K562 (cell line): ENCODE results near the gene CGGBP1. TPM values are rescaled to one million over a fixed set of nuclear protein-coding genes. Genes with fewer than 3 reads are reported as not detected.

Source experiments
- ATAC-seq: fragments of 200-7000 bp; cut with Tn5 transposase; 3 replicates; pipeline ENCODE4 v1.9.1; 2020; ENCODE audit warnings: moderate library complexity
- BruUV-seq: library from RNA; stranded (reverse); fragments of 400-500 nt; replicated peaks from 2 replicates; lab custom pipeline; 2021; lab: Mats Ljungman, UMichigan
- CTCF ChIA-PET: fragments of 300-600 bp; formaldehyde crosslinking; extraction: SDS; loops from one replicate; lab custom pipeline; 2021; ENCODE audit warnings: low intra/inter-chr PET ratio; lab: Yijun Ruan, JAX
- POLR2A ChIA-PET: fragments of 300-600, 350-650 bp; sonication (Branson Sonifier 250); formaldehyde crosslinking; extraction: SDS; loops from one replicate; lab custom pipeline; 2021; ENCODE audit warnings: antibody characterized with exemption, inconsistent platforms; lab: Yijun Ruan, JAX
- DNase-seq, 4 experiments: peaks; one replicate each; pipeline versions ENCODE4 v3.0.0 to v3.0.0-alpha.2; 2011 to 2018; ENCODE audit warnings: low spot score in 3 of 4, mixed read lengths in 3 of 4; ENCODE audit errors: extremely low read depth in 1 of 4
- FAIRE-seq: peaks from 2 replicates; lab custom pipeline; 2011; peaks lifted over from hg19 to GRCh38; lab: Jason Lieb, UNC
- H2AFZ ChIP-seq: 2 replicates; pipeline ENCODE4 v1.6.0; 2011; ENCODE audit warnings: low read depth, low read length, control low read depth, inconsistent platforms
- H3K27ac ChIP-seq: fragments of 200-600 bp; 3 replicates; pipeline ENCODE4 v1.8.0; 2011; ENCODE audit warnings: low read depth, mild to moderate bottlenecking, control low read depth, inconsistent platforms, low read length, moderate library complexity, mixed read lengths; ENCODE audit errors: extremely low read depth
- H3K27me3 ChIP-seq, 2 experiments: fragments of 300-600 bp in 1 of 2; 2 replicates in 1 of 2; 3 replicates in 1 of 2; pipeline versions ENCODE4 v1.6.0 to v1.8.0; 2011; ENCODE audit warnings: inconsistent platforms in 2 of 2, low read length in 2 of 2, mild to moderate bottlenecking in 1 of 2, mixed read lengths in 1 of 2, moderate library complexity in 1 of 2; ENCODE audit not compliant: control insufficient read depth in 2 of 2, insufficient read depth in 2 of 2
- H3K36me3 ChIP-seq: fragments of 300-600 bp; 3 replicates; pipeline ENCODE4 v1.8.0; 2011; ENCODE audit warnings: mild to moderate bottlenecking, low read length, inconsistent platforms; ENCODE audit not compliant: control insufficient read depth, insufficient read depth
- H3K4me1 ChIP-seq, 2 experiments: fragments of 200-600 bp in 1 of 2; replicated peaks in 1 of 2; 2 replicates in 1 of 2; 3 replicates in 1 of 2; pipeline versions ENCODE4 v1.5.1 to v1.8.0; 2011; ENCODE audit warnings: inconsistent platforms in 2 of 2, low read length in 2 of 2, mild to moderate bottlenecking in 1 of 2, mixed read lengths in 1 of 2, moderate library complexity in 1 of 2; ENCODE audit not compliant: control insufficient read depth in 2 of 2, insufficient read depth in 2 of 2
- H3K4me2 ChIP-seq: 2 replicates; pipeline ENCODE4 v1.6.1; 2011; ENCODE audit warnings: low read length, control low read depth, inconsistent platforms, mixed read lengths; ENCODE audit not compliant: insufficient read depth
- H3K4me3 ChIP-seq: fragments of 200-600 bp; sonication (generic), shearing (Covaris generic); 2 replicates; pipeline ENCODE4 v1.5.1; 2016; ENCODE audit warnings: control low read depth, inconsistent platforms
- H3K79me2 ChIP-seq: fragments of 200-600 bp; 3 replicates; pipeline ENCODE4 v1.8.0; 2011; ENCODE audit warnings: low read length, inconsistent platforms; ENCODE audit not compliant: control insufficient read depth, insufficient read depth
- H3K9ac ChIP-seq, 2 experiments: 2 replicates each; pipeline versions ENCODE4 v1.6.0 to v1.6.1; 2011; ENCODE audit warnings: low read depth in 2 of 2, low read length in 2 of 2, control low read depth in 1 of 2, inconsistent platforms in 1 of 2, mild to moderate bottlenecking in 1 of 2, mixed read lengths in 1 of 2; ENCODE audit not compliant: insufficient read depth in 1 of 2
- H3K9me1 ChIP-seq: one replicate; pipeline ENCODE4 v1.6.0; 2011; ENCODE audit warnings: inconsistent platforms, mild to moderate bottlenecking, low read length, moderate library complexity; ENCODE audit not compliant: control insufficient read depth, insufficient read depth
- H3K9me3 ChIP-seq: replicated peaks from 2 replicates; pipeline ENCODE4 v1.5.1; 2011; ENCODE audit warnings: low read depth, low read length, inconsistent platforms; ENCODE audit not compliant: control insufficient read depth, insufficient read depth
- H4K20me1 ChIP-seq: replicated peaks from 2 replicates; pipeline ENCODE4 v1.6.1; 2011; ENCODE audit warnings: low read length, inconsistent platforms, mixed read lengths; ENCODE audit not compliant: control insufficient read depth, insufficient read depth
- BRF1 ChIP-seq: IDR thresholded peaks from 3 replicates; pipeline ENCODE4 v1.6.1; 2011; ENCODE audit warnings: borderline replicate concordance, mild to moderate bottlenecking; ENCODE audit not compliant: insufficient read length; ENCODE audit errors: extremely low read depth
- DNMT1 ChIP-seq: fragments of 450-650 bp; IDR thresholded peaks from 2 replicates; pipeline ENCODE4 v1.6.1; 2016; ENCODE audit warnings: antibody characterized with exemption, mild to moderate bottlenecking
- RREB1 ChIP-seq: fragments of 250-450 bp; sonication (Bioruptor Pico); IDR thresholded peaks from 2 replicates; pipeline ENCODE4 v1.4.0; 2020
- TCFL5 ChIP-seq: fragments of 250-450 bp; sonication (Bioruptor Pico); conservative IDR thresholded peaks from 2 replicates; pipeline ENCODE4 v1.6.1; 2021; ENCODE audit warnings: mild to moderate bottlenecking, moderate library complexity, matching md5 sums
- U2AF1 ChIP-seq: fragments of 200-400 bp; formaldehyde crosslinking; optimal IDR thresholded peaks from 2 replicates; pipeline ENCODE3; 2017; ENCODE audit warnings: mild to moderate bottlenecking, low read depth, low read length, moderate library complexity
- ZBTB8A ChIP-seq: fragments of 450-650 bp; IDR thresholded peaks from 2 replicates; pipeline ENCODE4 v1.6.1; 2018; ENCODE audit warnings: mild to moderate bottlenecking, moderate library complexity; ENCODE audit not compliant: partially characterized antibody
- ZFP36 ChIP-seq: fragments of 150-350 bp; IDR thresholded peaks from 2 replicates; pipeline ENCODE4 v1.6.1; 2018; ENCODE audit warnings: low read length, low read depth; ENCODE audit not compliant: partially characterized antibody
- WGBS: fragments of 100-300 bp; shearing (Covaris generic); methylation state at CpG from one replicate; pipeline ENCODE4 v1.1.6; 2016; ENCODE audit warnings: low coverage, mixed read lengths; ENCODE audit not compliant: insufficient coverage; ENCODE audit errors: missing lambda C conversion rate; 5-methylcytosine and 5-hydroxymethylcytosine counted together
- in situ Hi-C: fragments of 300-500 bp; cut with MboI; formaldehyde crosslinking; loops from 4 replicates; pipeline ENCODE4 v1.15.0; 2018; ENCODE audit warnings: inconsistent platforms, mixed read lengths
- intact Hi-C: fragments of 100-400 bp; cut with micrococcal nuclease; formaldehyde crosslinking; loops from 2 replicates; pipeline ENCODE4 v1.14.2; 2022
- polyA plus RNA-seq, 8 experiments: library from polyadenylated mRNA; depleted of rRNA in 4 of 8; stranded (reverse) in 5 of 8; unstranded in 3 of 8; fragments of >200 nt; fragmentation: Nextera tagmentation in 2 of 8; fragmentation: Illumina TruSeq in 1 of 8; extraction: Ambion mirVana in 2 of 8; extraction: Trizol in 1 of 8; gene quantifications; 2 replicates each; pipeline versions ENCODE4 v1.2.1 to v1.2.3, GENCODE V29; 2011 to 2014; ENCODE audit warnings: inconsistent platforms in 1 of 8, missing spikeins in 1 of 8
- total RNA-seq, 7 experiments: library from RNA; depleted of rRNA in 6 of 7; stranded (reverse); fragments of >200 nt in 6 of 7; fragmentation: Illumina TruSeq in 2 of 7; extraction: Trizol in 2 of 7; gene quantifications; 2 replicates each; pipeline versions ENCODE4 v1.2.1 to v1.2.3, GENCODE V29; 2011 to 2021; ENCODE audit warnings: low replicate concordance in 1 of 7
- TF ChIP-seq, protein P1 (sequence below): fragments of 250-450 bp; sonication (Bioruptor Pico); IDR thresholded peaks from 2 replicates; pipeline ENCODE4 v1.9.0; 2021; ENCODE audit warnings: mild to moderate bottlenecking, inconsistent platforms
- TF ChIP-seq, protein P2 (sequence below): fragments of 450-650 bp; IDR thresholded peaks from 2 replicates; pipeline ENCODE4 v1.6.1; 2016
- TF ChIP-seq, protein P3 (sequence below): fragments of 200-800 bp; sonication (Bioruptor generic); IDR thresholded peaks from 2 replicates; pipeline ENCODE4 v1.6.1; 2017; ENCODE audit warnings: missing genetic modification characterization, missing compliant biosample characterization
- TF ChIP-seq, protein P4 (sequence below): sonication (generic); formaldehyde crosslinking; IDR thresholded peaks from 2 replicates; pipeline ENCODE4 v1.9.0; 2022; ENCODE audit warnings: mild to moderate bottlenecking, missing genetic modification reagents

Gene CGGBP1
- total and polyA plus RNA-seq, 9 of the 15 experiments (the other 6 are each of a cell fraction or from before 2014, with no cell fraction given) = 14.4 to 47.8 (median 37.8) TPM

GRCh38 chr3:88046766-88047165 lies 12.0 kb downstream of the CGGBP1 start:
- H3K27ac ChIP-seq = no peak overlapping the region
- DNase-seq (no peak), ATAC-seq (peak; percentile 48; the same call in 2 of the 3 replicates), FAIRE-seq (no peak)
- H3K36me3 ChIP-seq = no peaks in the 10 kb centered on the region
- no peaks in the 10 kb centered on the region for H3K4me1 ChIP-seq
- ChIA-PET POLR2A (no interaction called here), CTCF (no interaction called here)
- no peaks in the 10 kb centered on the region for H3K9me1 ChIP-seq
- H3K4me3 ChIP-seq = no peak overlapping the region
- in situ Hi-C loops (no loop called here), intact Hi-C loops (no loop called here)
- no TSS peak for BruUV-seq
- no peak overlapping the region for H3K9ac ChIP-seq
- H3K79me2 ChIP-seq = no peaks in the 10 kb centered on the region
- H3K4me2 ChIP-seq = no peak overlapping the region
- H3K9me3 ChIP-seq = no peaks in the 10 kb centered on the region
- no peak overlapping the region for H2AFZ ChIP-seq
- H4K20me1 ChIP-seq = no peaks in the 10 kb centered on the region
- WGBS = 61% methylated on average over 5 of the region's 5 CpGs
- H3K27me3 ChIP-seq = no peaks in the 10 kb centered on the region
- no peak for TF ChIP-seq DNMT1
- TF ChIP-seq, protein P1, sequence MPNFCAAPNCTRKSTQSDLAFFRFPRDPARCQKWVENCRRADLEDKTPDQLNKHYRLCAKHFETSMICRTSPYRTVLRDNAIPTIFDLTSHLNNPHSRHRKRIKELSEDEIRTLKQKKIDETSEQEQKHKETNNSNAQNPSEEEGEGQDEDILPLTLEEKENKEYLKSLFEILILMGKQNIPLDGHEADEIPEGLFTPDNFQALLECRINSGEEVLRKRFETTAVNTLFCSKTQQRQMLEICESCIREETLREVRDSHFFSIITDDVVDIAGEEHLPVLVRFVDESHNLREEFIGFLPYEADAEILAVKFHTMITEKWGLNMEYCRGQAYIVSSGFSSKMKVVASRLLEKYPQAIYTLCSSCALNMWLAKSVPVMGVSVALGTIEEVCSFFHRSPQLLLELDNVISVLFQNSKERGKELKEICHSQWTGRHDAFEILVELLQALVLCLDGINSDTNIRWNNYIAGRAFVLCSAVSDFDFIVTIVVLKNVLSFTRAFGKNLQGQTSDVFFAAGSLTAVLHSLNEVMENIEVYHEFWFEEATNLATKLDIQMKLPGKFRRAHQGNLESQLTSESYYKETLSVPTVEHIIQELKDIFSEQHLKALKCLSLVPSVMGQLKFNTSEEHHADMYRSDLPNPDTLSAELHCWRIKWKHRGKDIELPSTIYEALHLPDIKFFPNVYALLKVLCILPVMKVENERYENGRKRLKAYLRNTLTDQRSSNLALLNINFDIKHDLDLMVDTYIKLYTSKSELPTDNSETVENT (CRISPR knock-in tag) = no peak
- no peak for TF ChIP-seq TCFL5 (CRISPR knock-in tag)
- TF ChIP-seq, protein P2, sequence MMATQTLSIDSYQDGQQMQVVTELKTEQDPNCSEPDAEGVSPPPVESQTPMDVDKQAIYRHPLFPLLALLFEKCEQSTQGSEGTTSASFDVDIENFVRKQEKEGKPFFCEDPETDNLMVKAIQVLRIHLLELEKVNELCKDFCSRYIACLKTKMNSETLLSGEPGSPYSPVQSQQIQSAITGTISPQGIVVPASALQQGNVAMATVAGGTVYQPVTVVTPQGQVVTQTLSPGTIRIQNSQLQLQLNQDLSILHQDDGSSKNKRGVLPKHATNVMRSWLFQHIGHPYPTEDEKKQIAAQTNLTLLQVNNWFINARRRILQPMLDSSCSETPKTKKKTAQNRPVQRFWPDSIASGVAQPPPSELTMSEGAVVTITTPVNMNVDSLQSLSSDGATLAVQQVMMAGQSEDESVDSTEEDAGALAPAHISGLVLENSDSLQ = peak; percentile 22; the same call in 1 of the 2 replicates
- no peak for TF ChIP-seq ZBTB8A
- no peak for TF ChIP-seq BRF1
- peak; percentile 9 for TF ChIP-seq ZFP36
- TF ChIP-seq, protein P3, sequence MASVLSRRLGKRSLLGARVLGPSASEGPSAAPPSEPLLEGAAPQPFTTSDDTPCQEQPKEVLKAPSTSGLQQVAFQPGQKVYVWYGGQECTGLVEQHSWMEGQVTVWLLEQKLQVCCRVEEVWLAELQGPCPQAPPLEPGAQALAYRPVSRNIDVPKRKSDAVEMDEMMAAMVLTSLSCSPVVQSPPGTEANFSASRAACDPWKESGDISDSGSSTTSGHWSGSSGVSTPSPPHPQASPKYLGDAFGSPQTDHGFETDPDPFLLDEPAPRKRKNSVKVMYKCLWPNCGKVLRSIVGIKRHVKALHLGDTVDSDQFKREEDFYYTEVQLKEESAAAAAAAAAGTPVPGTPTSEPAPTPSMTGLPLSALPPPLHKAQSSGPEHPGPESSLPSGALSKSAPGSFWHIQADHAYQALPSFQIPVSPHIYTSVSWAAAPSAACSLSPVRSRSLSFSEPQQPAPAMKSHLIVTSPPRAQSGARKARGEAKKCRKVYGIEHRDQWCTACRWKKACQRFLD (CRISPR knock-in tag) = no peak
- TF ChIP-seq U2AF1 = no peak
- TF ChIP-seq, protein P4, sequence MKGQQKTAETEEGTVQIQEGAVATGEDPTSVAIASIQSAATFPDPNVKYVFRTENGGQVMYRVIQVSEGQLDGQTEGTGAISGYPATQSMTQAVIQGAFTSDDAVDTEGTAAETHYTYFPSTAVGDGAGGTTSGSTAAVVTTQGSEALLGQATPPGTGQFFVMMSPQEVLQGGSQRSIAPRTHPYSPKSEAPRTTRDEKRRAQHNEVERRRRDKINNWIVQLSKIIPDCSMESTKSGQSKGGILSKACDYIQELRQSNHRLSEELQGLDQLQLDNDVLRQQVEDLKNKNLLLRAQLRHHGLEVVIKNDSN = no peak
- TF ChIP-seq RREB1 (CRISPR knock-in tag) = no peak
- TF ChIP-seq, all 486 proteins: peak for 2
